ENCODE data around the gene MICOS13. TPM values are rescaled to one million over a fixed set of nuclear protein-coding genes. Genes with fewer than 3 reads are reported as not detected.

Gene MICOS13
- total and polyA plus RNA-seq, 2 donors (not counting 3 experiments of a cell fraction or from before 2014, with no cell fraction given): 55.3 to 86.1 TPM

DNA sequence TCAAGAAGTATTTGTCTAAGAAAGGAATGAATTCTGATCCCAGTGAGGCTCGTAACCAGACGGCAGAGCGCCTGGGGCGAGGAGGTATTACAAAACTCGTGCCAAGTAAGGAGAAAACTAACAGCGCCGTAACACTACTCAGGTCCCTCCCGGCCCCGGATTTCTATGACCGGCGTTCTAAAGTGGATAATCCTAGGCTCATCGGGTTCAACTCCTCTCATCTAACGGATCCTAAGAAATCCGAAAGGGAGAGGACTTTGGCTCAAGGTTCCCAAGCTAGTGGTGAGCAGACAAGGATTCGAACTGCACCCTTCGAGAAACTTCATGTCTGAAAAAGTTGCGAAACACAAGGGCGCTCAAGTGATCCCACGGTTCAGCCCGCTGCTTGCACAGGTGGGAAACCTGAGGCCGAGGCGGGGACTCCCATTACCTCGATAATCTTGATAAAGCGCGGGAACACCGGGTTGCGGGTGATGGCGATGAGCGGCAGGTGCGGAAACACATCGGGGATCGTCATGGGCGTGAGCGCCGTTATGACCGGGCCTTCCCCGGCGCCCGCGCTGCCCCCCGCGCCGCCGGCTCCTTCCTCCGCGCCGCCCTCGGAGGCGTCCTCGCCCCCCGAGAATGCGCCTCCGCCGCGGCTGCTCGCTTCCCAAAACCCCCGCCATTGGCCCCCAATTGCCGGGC, 39.1 kb upstream of the MICOS13 start:
- Histone ChIP-seq H4K20me1 (replicated peaks; ENCODE audit: control insufficient read depth, extremely low read depth, insufficient read depth, low read length) (no peaks in the 10 kb centered on the region), H3K79me2 (ENCODE audit: control insufficient read depth, insufficient read depth, low read length) (peaks cover 44% of the 10 kb centered on the region), H3K27me3 (ENCODE audit: control insufficient read depth in 2 of 2, insufficient read depth in 2 of 2, low read length in 2 of 2) (no peaks in the 10 kb centered on the region), H3K9me3 (replicated peaks; ENCODE audit: control insufficient read depth, insufficient read depth, low read length) (no peaks in the 10 kb centered on the region), H3K4me2 (ENCODE audit: insufficient read depth, low read length) (peak overlapping the region; percentile 91), H3K36me3 (ENCODE audit: control insufficient read depth in 2 of 2, extremely low read depth in 1 of 2, insufficient read depth in 2 of 2, low read length in 2 of 2) (no peaks in the 10 kb centered on the region), H3K4me3 (replicated peaks in 1 of 3; ENCODE audit: insufficient read depth in 1 of 3, low read depth in 1 of 3, low read length in 3 of 3) (peak overlapping the region; percentile 52 to 79 (median 75)), H3K9me1 (replicated peaks; ENCODE audit: control insufficient read depth, extremely low read depth, insufficient read depth, low read length) (no peaks in the 10 kb centered on the region), H3K9ac (replicated peaks; ENCODE audit: extremely low read depth, insufficient read depth, low read length) (peak overlapping the region; percentile 81), H2AFZ (ENCODE audit: low read depth, low read length) (no peak overlapping the region), H3K27ac (ENCODE audit: insufficient read depth, low read depth, low read length) (peak overlapping the region; percentile 85), H3K4me1 (ENCODE audit: control insufficient read depth, extremely low read depth, insufficient read depth, low read length) (peaks cover 15% of the 10 kb centered on the region)
- ChIA-PET CTCF (interaction anchor here (1.0 to 2.1 kb wide), 10 partner anchors 9 to 184 kb away, joined by 3 to 11 read pairs (median 4); partner anchors contain the start of genes NDUFA11, RPL36, SAFB and SAFB2), POLR2A (interaction anchor here (0.6 to 1.1 kb wide), 4 partner anchors 12 to 72 kb away, joined by 3 to 4 read pairs (median 3); partner anchors contain the start of gene DUS3L)
- dilution Hi-C loops (cut with MboI; ENCODE audit: extremely low pct_ligation_motif_present, low sequenced_read_pairs): no loop called here
- FAIRE-seq (peak; percentile 70), DNase-seq (ENCODE audit: low read depth, low spot score) (peak; percentile 40)
- no peak for TF ChIP-seq MAX (IDR thresholded peaks at IDR 0.05; ENCODE audit: insufficient read depth, insufficient read length)
- no peak for TF ChIP-seq POLR2AphosphoS5 (IDR thresholded peaks at IDR 0.05; ENCODE audit: insufficient read depth, low read depth, low read length)
- no peak for TF ChIP-seq POLR2A (IDR thresholded peaks at IDR 0.05; ENCODE audit: low read depth, low read length)
- no peak for TF ChIP-seq MYC (IDR thresholded peaks at IDR 0.05; ENCODE audit: low read depth, low read length)
- TF ChIP-seq EZH2 (IDR thresholded peaks at IDR 0.05; ENCODE audit: borderline replicate concordance, low read depth, low read length, severe bottlenecking): no peak
- no peak for TF ChIP-seq GATA2 (IDR thresholded peaks at IDR 0.05; ENCODE audit: insufficient read depth, insufficient read length, low read depth, low read length)
- no peak for TF ChIP-seq FOS (IDR thresholded peaks at IDR 0.05; ENCODE audit: borderline replicate concordance, insufficient read depth, low read length)
- TF ChIP-seq, protein P1, sequence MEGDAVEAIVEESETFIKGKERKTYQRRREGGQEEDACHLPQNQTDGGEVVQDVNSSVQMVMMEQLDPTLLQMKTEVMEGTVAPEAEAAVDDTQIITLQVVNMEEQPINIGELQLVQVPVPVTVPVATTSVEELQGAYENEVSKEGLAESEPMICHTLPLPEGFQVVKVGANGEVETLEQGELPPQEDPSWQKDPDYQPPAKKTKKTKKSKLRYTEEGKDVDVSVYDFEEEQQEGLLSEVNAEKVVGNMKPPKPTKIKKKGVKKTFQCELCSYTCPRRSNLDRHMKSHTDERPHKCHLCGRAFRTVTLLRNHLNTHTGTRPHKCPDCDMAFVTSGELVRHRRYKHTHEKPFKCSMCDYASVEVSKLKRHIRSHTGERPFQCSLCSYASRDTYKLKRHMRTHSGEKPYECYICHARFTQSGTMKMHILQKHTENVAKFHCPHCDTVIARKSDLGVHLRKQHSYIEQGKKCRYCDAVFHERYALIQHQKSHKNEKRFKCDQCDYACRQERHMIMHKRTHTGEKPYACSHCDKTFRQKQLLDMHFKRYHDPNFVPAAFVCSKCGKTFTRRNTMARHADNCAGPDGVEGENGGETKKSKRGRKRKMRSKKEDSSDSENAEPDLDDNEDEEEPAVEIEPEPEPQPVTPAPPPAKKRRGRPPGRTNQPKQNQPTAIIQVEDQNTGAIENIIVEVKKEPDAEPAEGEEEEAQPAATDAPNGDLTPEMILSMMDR (IDR thresholded peaks at IDR 0.05; ENCODE audit: extremely low read depth in 1 of 2, insufficient read depth in 1 of 2, low read depth in 1 of 2, low read length in 2 of 2): no peak
- TF ChIP-seq JUN (IDR thresholded peaks at IDR 0.05; ENCODE audit: borderline replicate concordance, insufficient read depth, insufficient read length, low read depth): no peak
- intact Hi-C loops (cut with micrococcal nuclease): no loop called here
- TSS peak; percentile 57 for BruUV-seq (replicated peaks)
